Measurements from ENCODE around the gene TUBA4A.

TUBA4A gene

DNA sequence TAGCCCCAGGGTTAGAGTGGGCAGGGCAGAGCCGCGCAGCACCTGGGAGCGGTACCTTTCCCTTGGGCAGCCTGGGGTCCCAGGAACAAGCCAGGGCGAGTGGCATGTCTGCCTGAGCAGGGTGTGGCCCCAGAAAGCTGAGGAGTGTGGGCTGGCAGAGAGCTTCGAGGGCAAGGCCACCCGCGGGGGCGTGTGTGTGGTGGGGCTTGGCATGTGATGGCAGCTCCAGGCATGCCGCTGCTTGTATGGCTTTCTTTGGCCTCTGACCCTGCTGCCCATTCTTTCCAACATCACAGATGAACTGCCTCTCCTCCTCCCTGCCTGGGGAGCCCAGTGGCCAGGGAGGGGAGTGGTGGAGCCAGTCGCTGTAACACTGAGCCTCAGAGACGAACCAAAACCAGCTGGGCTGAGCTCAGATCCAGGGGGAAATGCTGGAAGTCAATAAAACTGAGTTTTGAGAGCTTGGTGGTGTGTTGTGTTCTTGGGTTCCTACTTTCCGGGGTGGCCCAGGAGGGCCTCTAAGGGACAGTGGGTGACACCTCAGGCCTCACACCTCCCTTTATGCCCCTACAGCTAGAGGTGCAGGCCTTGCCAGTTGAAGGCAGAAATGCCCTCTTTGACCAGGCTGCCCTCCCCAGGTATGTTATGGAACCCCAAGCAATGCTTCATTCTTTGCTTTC, 32.9 kb upstream of the TUBA4A start:
- peak; percentile 51 for DNase-seq (ENCODE audit: low spot score)

DNA sequence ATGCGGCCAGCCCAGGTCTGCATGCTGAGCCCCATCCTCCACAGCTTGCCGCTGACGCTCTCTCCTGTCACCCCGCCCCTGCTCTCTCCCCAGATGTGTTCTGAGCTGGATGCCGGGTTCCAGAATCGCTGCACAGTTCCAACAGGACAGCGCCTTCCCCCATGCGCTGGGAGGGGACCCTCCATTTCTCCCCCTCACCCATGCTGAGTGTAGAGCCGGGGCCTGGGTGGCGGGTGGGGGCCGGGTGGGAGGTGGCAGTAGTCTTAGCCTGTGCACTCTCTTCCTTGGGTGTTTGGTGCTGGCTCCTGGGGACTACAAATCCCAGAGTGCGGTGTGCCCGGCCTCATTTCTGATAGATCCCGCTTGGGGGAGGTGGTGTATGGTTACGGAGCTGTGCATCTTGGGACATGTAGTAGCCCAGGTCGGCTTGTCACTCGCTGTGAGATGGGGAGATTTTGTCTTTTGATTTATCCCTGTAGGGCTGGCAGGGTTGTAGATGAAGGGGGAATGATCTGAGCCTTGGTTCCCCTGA, 32.2 kb upstream of the TUBA4A start:
- DNase-seq (ENCODE audit: low spot score) = no peak

DNA sequence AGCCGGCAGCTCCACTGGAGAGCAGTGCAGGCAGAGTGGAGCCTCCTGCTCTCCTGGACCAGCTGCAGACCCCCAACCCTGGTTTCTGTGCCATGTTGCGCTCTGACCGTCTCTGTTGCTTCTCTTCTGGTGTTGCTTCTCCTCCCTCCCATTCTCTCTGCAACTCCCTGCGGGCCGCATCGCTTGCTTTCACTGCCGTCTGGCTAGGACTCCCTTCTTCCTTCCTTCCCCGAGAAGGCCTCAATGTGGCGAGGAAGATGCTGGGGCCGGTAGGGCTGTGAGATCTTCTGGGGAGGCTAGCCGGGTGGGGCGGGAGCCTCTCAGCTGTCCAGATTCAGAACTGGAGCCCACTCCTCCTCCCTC, 31.6 kb upstream of the TUBA4A start:
- no peak for DNase-seq (ENCODE audit: low spot score)

DNA sequence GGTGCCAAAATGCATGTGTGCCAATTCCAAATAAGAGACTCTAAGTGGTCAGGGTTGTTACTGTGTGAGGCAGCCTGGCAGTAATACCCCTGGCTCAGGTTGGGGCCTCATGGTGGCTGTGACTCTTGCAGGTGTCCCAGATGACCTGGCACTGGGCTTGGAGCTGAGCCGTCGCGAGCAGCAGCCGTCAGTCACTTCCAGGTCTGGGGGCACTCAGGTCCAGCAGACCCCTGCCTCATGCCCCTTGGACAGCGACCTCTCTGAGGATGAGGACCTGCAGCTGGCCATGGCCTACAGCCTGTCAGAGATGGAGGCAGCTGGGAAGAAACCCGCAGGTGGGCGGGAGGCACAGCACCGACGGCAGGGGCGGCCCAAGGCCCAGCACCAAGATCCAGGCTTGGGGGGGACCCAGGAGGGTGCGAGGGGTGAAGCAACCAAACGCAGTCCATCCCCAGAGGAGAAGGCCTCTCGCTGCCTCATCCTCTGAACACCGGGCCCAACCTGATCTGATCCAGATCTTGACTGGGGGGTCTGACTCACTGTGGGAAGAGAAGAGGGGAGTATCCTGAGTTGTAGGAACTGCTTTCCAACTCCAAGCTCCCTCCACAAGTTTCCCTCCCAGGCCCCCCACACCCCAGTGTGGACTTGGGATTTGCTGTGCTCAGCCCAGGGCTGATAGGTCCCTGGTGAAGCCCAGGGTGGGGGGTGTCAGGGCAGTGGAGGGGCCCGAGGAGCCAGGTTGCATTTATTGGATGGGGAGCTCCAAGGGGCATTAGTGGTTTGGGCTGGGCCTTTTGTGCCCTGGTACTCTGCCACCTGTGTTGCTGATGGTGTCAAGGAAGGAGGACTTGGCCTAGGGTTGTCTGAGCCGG, 31.0 kb upstream of the TUBA4A start:
- no peak for DNase-seq (ENCODE audit: low spot score)

- no peak for DNase-seq (ENCODE audit: low spot score)
Observed at GRCh38 chr2:219282943-219283581, 29.3 kb upstream of the TUBA4A start.

DNA sequence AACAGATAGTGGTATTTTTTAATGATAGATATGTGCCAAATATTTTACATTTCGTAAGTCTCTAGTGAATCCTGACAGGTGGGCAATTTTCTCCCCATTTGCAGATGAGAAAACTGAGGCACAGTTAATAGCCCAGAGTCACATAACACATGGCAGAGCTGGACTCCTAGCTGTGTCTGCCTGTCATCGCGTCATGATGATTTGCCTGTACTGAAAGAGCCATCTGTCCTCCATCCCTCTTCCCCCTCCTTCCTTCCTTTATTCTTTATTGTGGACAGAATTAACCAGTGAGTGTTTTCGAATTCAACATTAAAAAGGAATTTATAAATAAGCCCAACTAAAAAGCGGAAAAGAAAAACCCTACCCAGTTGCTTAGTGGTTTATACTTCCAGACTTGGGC, 28.7 kb upstream of the TUBA4A start:
- no peak for DNase-seq (ENCODE audit: low spot score)

DNA sequence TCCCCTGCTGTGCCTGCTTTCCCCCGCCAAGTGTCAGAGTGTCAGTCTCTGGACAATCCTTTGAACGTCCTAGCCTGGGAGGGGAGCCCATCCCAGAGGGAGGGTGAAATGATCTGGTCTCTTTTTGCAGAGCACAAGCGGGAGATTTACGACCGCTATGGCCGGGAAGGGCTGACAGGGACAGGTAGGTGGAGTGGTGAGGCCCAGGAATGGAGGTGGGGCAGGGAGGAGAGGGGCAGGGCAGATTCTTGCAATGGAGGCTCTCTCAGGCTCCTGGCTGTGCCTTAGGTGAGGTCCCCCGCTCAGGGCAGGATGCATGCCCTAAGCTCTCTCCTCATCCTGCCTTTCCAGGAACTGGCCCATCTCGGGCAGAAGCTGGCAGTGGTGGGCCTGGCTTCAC, 27.9 kb upstream of the TUBA4A start:
- no peak for DNase-seq (ENCODE audit: low spot score)

GRCh38 chr2:219280651-219281050, 26.9 kb upstream of the TUBA4A start:
- peak; percentile 46 for DNase-seq (ENCODE audit: low spot score)

- DNase-seq (ENCODE audit: low spot score) = no peak
Observed at GRCh38 chr2:219279916-219280516, 26.3 kb upstream of the TUBA4A start.

GRCh38 chr2:219279151-219279915, 25.6 kb upstream of the TUBA4A start, which contains the start of gene DNAJB2:
Gene DNAJB2, plus strand, starts transcription at chr2:219279366. Its CDS starts 468 bp downstream, at chr2:219279834.
- DNase-seq (ENCODE audit: low spot score) = peak; percentile 98

DNA sequence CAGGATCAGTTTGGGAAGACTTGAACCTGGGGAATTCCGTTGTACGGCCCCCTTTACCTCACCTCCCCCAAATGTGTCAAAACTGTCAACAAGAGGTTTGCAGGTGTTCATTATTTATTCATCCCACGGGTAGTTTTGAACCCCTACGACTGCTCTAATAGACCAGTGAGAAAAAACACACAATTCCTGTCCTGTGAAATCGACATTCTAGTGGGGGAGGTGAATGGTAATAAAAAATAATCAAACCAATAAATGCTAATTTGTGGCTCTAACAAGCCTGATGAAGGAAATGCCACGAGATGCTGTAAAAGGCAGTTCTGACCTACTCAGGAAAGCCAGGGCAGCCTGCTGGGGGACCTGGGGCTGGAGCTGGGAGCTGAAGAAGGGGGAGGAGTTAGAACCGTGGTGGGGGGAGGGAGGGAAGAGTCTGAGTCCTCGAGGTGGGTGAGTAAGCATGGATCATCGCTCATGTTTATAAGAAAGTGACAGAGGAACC, 25.0 kb upstream of the TUBA4A start:
- no peak for DNase-seq (ENCODE audit: low spot score)

- peak; percentile 92 for DNase-seq (ENCODE audit: low spot score)
Observed at GRCh38 chr2:219277703-219278654, 24.3 kb upstream of the TUBA4A start.

DNA sequence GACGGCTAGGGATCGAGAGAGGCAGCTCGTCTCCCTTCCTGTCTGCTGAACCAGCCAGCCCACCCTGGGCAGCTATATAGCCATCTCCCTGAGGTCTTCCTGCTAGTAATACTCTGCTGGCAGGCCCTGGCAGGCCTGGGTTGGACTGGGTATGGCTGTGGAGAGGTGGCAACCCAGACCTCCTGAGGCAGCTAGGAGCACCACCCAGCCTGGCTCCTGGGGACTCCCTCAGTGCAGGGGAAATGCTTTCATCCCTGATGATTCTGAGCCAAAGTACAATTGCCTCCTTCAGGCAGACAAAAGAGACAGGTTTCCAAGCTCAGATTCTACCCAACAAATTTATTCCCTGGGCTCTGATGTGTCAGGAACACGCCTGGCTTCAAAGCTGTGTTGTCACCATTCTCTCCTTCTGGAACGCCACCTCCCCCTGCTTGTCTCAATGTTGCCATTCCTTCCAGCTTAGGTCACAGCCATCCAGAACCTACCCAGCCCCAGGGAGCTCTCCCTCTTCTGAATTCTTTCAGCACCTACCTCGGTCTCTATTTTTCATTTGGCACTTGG, 20.7 kb upstream of the TUBA4A start:
- no peak for DNase-seq (ENCODE audit: low spot score)

- no peak for DNase-seq (ENCODE audit: low spot score)
Observed at GRCh38 chr2:219273937-219274336, 20.2 kb upstream of the TUBA4A start.

GRCh38 chr2:219272995-219273394, 19.3 kb upstream of the TUBA4A start:
- DNase-seq (ENCODE audit: low spot score) = no peak

DNA sequence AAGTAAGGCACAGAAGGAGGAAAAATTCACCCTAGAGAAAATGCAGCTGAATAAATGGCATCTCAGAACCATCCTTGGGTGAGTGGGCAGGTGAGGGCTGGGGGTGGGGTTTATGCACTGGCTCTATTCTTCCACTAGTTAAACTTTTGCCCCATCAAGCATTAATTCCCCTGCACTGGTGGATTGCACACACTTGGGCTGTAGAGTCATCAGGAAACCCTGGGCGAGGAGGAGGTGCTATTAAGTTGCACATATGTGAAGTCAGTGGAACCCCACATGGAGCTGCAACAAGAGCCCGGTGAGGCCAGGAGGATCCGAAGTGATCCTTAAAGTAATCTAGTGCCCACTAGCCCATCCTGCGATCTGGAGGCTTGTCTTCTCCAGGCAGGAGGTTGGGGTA, 18.6 kb upstream of the TUBA4A start:
- DNase-seq (ENCODE audit: low spot score) = no peak

- no peak for DNase-seq (ENCODE audit: low spot score)
Observed at GRCh38 chr2:219271021-219271420, 17.3 kb upstream of the TUBA4A start.

DNA sequence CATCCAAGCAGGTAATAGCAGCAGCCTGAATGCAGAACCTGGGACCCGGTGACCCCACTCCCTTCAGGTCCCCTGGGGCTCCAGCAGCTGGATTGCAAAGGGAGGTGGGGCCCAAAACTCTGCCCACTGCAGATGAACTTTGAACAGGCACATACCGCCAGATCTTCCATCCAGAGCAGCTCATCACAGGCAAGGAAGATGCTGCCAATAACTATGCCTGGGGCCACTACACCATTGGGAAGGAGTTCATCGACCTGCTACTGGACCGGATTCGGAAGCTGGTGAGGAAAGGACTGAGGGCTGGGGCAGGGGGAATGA, 16.3 kb upstream of the TUBA4A start:
- DNase-seq (ENCODE audit: low spot score) = no peak

DNA sequence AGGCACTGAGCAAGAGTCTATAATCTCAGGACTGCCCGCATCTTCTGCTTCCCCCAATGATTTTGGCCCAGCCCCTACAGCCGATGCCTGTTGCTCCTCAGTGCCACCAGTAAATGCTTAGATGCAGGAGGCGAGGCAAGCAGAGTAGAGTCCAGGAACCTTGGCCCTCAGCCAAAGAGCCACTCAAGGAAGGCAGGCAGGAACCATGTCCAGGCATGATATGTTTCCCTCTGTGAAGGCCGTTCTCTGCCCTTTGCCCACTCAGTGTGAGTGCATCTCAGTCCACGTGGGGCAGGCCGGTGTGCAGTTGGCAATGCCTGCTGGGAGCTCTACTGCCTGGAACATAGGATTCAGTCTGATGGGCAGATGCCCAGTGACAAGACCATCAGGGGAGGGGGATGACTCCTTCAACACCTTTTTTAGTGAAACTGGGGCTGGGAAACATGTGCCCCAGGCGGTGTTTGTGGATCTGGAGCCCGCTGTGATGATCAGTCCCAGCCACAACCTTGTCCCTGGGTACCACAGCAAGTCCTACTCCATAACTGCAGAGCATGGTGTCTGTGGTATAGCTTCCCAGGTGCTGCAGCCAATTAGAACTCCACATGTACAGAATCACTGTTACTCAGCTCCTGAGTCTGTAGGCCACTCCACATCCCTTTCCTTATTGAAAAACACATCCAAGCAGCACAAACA, 15.8 kb upstream of the TUBA4A start:
- DNase-seq (ENCODE audit: low spot score) = no peak

Data from hematopoietic multipotent progenitor cell treated with erythropoietin and hydrocortisone succinate and interleukin-3 and kit ligand, for 17 days (in vitro differentiated cells).